ENCODE results near the gene CWF19L2. TPM values are rescaled to one million over a fixed set of nuclear protein-coding genes. Genes with fewer than 3 reads are reported as not detected.
"Not testable (repeated sequence)": the region's sequence is repeated elsewhere in the genome, so short reads cannot be mapped to it uniquely, and the experiment has no call there.

The CWF19L2 gene
- total RNA-seq (2022) (9.5 and 10.0 TPM in 2 replicates), Bru-seq, nascent RNA (percentile 68 among the genes with signal in this experiment), BruChase-seq, experiment 1, labeled RNA remaining after a 6-hour chase (percentile 54 among the genes with signal in this experiment), BruChase-seq, experiment 2, labeled RNA remaining after a 2-hour chase (percentile 56 among the genes with signal in this experiment)
- long read RNA-seq, transcript CWF19L2-201 (18 exons, 3,278 nt): major isoform, 7 of 20 reads
- long read RNA-seq, partial matches to known transcripts: 12 of 20 reads
- long read RNA-seq, other reads (novel, unspliced or antisense): 1 of 20 reads

- Mint-ChIP-seq H3K27me3 (ENCODE audit: unreplicated experiment) (peaks cover 10% of the 10 kb centered on the region), H3K4me1 (ENCODE audit: low read depth, unreplicated experiment) (peaks cover 12% of the 10 kb centered on the region), H3K36me3 (ENCODE audit: insufficient read depth, unreplicated experiment) (peaks cover 23% of the 10 kb centered on the region), H3K9me3 (ENCODE audit: low read depth, unreplicated experiment) (no peaks in the 10 kb centered on the region), H3K4me3 (ENCODE audit: low read depth, unreplicated experiment) (peak within 1 kb of the TSS; percentile 90), H3K27ac (ENCODE audit: unreplicated experiment) (peak within 1 kb of the TSS; percentile 84)
- CTCF ChIA-PET: no interaction called here
- BruUV-seq (replicated peaks): no TSS peak
- intact Hi-C loops (cut with micrococcal nuclease; ENCODE audit: unreplicated experiment): no loop called here
- peak; percentile 74 for DNase-seq
- TF ChIP-seq, protein P1, sequence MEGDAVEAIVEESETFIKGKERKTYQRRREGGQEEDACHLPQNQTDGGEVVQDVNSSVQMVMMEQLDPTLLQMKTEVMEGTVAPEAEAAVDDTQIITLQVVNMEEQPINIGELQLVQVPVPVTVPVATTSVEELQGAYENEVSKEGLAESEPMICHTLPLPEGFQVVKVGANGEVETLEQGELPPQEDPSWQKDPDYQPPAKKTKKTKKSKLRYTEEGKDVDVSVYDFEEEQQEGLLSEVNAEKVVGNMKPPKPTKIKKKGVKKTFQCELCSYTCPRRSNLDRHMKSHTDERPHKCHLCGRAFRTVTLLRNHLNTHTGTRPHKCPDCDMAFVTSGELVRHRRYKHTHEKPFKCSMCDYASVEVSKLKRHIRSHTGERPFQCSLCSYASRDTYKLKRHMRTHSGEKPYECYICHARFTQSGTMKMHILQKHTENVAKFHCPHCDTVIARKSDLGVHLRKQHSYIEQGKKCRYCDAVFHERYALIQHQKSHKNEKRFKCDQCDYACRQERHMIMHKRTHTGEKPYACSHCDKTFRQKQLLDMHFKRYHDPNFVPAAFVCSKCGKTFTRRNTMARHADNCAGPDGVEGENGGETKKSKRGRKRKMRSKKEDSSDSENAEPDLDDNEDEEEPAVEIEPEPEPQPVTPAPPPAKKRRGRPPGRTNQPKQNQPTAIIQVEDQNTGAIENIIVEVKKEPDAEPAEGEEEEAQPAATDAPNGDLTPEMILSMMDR (IDR thresholded peaks at IDR 0.05; ENCODE audit: unreplicated experiment): no peak
Measured at GRCh38 chr11:107457558-107458271, at the start of gene CWF19L2. Gene CWF19L2, minus strand, starts transcription at chr11:107457825. Its CDS starts 9 bp downstream, at chr11:107457816.

GRCh38 chr11:107505647-107506225, 48.1 kb upstream of the CWF19L2 start:
- TF ChIP-seq, protein P1 (IDR thresholded peaks at IDR 0.05; ENCODE audit: unreplicated experiment): no peak
- Mint-ChIP-seq H3K36me3 (ENCODE audit: insufficient read depth, unreplicated experiment) (no peaks in the 10 kb centered on the region), H3K4me1 (ENCODE audit: low read depth, unreplicated experiment) (no peaks in the 10 kb centered on the region), H3K27ac (ENCODE audit: unreplicated experiment) (no peak overlapping the region), H3K9me3 (ENCODE audit: low read depth, unreplicated experiment) (peaks cover 3% of the 10 kb centered on the region), H3K4me3 (ENCODE audit: low read depth, unreplicated experiment) (no peak overlapping the region), H3K27me3 (ENCODE audit: unreplicated experiment) (no peaks in the 10 kb centered on the region)
- intact Hi-C loops (cut with micrococcal nuclease; ENCODE audit: unreplicated experiment): no loop called here
- DNase-seq: no peak
- BruUV-seq (replicated peaks): no TSS peak
- CTCF ChIA-PET: no interaction called here

DNA sequence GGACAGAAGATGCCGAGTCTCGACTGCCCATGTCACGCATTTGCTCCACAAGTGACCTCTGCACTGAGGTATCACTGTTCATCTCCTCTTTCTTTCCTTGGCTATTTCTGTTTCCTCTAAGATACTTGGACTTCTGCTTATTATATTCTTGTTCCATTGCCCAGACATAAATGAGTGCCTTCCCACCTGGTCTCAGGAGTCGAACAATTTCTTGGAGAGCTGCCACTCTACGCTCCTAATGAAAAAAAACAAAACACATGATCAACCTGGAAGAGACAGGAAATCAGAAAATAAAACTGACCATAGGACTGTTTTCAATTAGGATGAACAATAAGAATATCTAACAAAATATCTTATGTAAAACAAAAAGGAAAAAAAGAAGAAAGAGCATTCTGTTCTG, 47.4 kb upstream of the CWF19L2 start:
- H3K27me3 Mint-ChIP-seq (ENCODE audit: unreplicated experiment): no peaks in the 10 kb centered on the region
- no peak for DNase-seq
- no TSS peak for BruUV-seq (replicated peaks)
- no peak overlapping the region for H3K27ac Mint-ChIP-seq (ENCODE audit: unreplicated experiment)
- H3K4me3 Mint-ChIP-seq (ENCODE audit: low read depth, unreplicated experiment): no peak overlapping the region
- peaks cover 3% of the 10 kb centered on the region for H3K9me3 Mint-ChIP-seq (ENCODE audit: low read depth, unreplicated experiment)
- no peaks in the 10 kb centered on the region for H3K36me3 Mint-ChIP-seq (ENCODE audit: insufficient read depth, unreplicated experiment)
- no peaks in the 10 kb centered on the region for H3K4me1 Mint-ChIP-seq (ENCODE audit: low read depth, unreplicated experiment)
- TF ChIP-seq, protein P1 (IDR thresholded peaks at IDR 0.05; ENCODE audit: unreplicated experiment): no peak
- intact Hi-C loops (cut with micrococcal nuclease; ENCODE audit: unreplicated experiment): no loop called here
- CTCF ChIA-PET: no interaction called here

- DNase-seq: no peak
- CTCF ChIA-PET: interaction anchor here (0.6 kb wide), 1 partner anchor 11 kb away, joined by 3 read pairs; no protein-coding TSS in a partner anchor
- no TSS peak for BruUV-seq (replicated peaks)
- intact Hi-C loops (cut with micrococcal nuclease; ENCODE audit: unreplicated experiment): no loop called here
- H3K36me3 Mint-ChIP-seq (ENCODE audit: insufficient read depth, unreplicated experiment): no peaks in the 10 kb centered on the region
- H3K4me1 Mint-ChIP-seq (ENCODE audit: low read depth, unreplicated experiment): no peaks in the 10 kb centered on the region
- H3K9me3 Mint-ChIP-seq (ENCODE audit: low read depth, unreplicated experiment): peaks cover 3% of the 10 kb centered on the region
- TF ChIP-seq, protein P1 (IDR thresholded peaks at IDR 0.05; ENCODE audit: unreplicated experiment): no peak
- no peak overlapping the region for H3K27ac Mint-ChIP-seq (ENCODE audit: unreplicated experiment)
- no peak overlapping the region for H3K4me3 Mint-ChIP-seq (ENCODE audit: low read depth, unreplicated experiment)
- H3K27me3 Mint-ChIP-seq (ENCODE audit: unreplicated experiment): no peaks in the 10 kb centered on the region
Measured at GRCh38 chr11:107501713-107502112, 44.1 kb upstream of the CWF19L2 start.

DNA sequence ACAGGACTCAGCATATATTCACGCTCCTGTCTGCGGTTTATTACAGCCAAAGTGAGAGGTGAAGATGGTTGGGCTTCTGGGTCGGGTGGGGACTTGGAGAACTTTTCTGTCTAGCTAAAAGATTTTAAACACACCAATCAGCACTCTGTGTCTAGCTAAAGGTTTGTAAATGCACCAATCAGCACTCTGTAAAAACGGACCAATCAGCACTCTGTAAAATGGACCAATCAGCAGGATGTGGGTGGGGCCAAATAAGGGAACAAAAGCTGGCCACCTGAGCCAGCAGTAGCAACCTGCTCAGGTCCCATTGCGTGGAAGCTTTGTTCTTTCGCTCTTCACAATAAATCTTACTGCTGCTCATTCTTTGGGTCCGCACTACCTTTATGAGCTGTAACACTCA, 39.7 kb upstream of the CWF19L2 start:
- H3K27me3 Mint-ChIP-seq (ENCODE audit: unreplicated experiment); H3K4me3 Mint-ChIP-seq (ENCODE audit: low read depth, unreplicated experiment); H3K27ac Mint-ChIP-seq (ENCODE audit: unreplicated experiment); H3K36me3 Mint-ChIP-seq (ENCODE audit: insufficient read depth, unreplicated experiment); CTCF ChIA-PET; intact Hi-C loops (cut with micrococcal nuclease; ENCODE audit: unreplicated experiment); DNase-seq; BruUV-seq (replicated peaks); H3K4me1 Mint-ChIP-seq (ENCODE audit: low read depth, unreplicated experiment); H3K9me3 Mint-ChIP-seq (ENCODE audit: low read depth, unreplicated experiment): not testable (repeated sequence)

All from Calu3 (cell line).